GM12878 (cell line): ENCODE measurements around the gene NFATC2.

ENCODE experiments used
- ETV6 ChIP-seq, 2 experiments: fragments of 450-650 bp in 1 of 2; IDR thresholded peaks in 1 of 2; conservative IDR thresholded peaks in 1 of 2; 2 replicates each; pipeline ENCODE4 v1.6.1; 2014; ENCODE audit warnings: antibody characterized with exemption in 1 of 2, borderline replicate concordance in 1 of 2, low read depth in 1 of 2, mild to moderate bottlenecking in 1 of 2, moderate library complexity in 1 of 2
- HDGF ChIP-seq: fragments of 450-650 bp; IDR thresholded peaks from 2 replicates; pipeline ENCODE4 v1.6.1; 2016; ENCODE audit warnings: antibody characterized with exemption
- JUND ChIP-seq: IDR thresholded peaks from 2 replicates; pipeline ENCODE4 v1.6.1; 2012; ENCODE audit warnings: low read depth, mild to moderate bottlenecking, low read length, improper control_type of control experiment, moderate library complexity
- NFIC ChIP-seq: IDR thresholded peaks from 2 replicates; pipeline ENCODE4 v1.6.1; 2012; ENCODE audit warnings: low read depth, mild to moderate bottlenecking, inconsistent platforms, low read length, moderate library complexity
- POLR2A ChIP-seq: IDR thresholded peaks from 2 replicates; pipeline ENCODE4 v1.6.1; 2011; ENCODE audit warnings: low read depth, mild to moderate bottlenecking, low read length
- POLR2AphosphoS5 ChIP-seq: IDR thresholded peaks from 2 replicates; pipeline ENCODE4 v1.6.1; 2011; ENCODE audit warnings: mild to moderate bottlenecking, low read length, inconsistent platforms
- RAD21 ChIP-seq: IDR thresholded peaks from 2 replicates; pipeline ENCODE4 v1.6.1; 2011; ENCODE audit warnings: mild to moderate bottlenecking, low read depth, low read length, moderate library complexity; ENCODE audit not compliant: insufficient read depth
- SMAD1 ChIP-seq: fragments of 450-650 bp; IDR thresholded peaks from 2 replicates; pipeline ENCODE4 v1.6.1; 2018; ENCODE audit warnings: mild to moderate bottlenecking, low read depth; ENCODE audit not compliant: partially characterized antibody
- SMC3 ChIP-seq: IDR thresholded peaks from 2 replicates; pipeline ENCODE4 v1.6.1; 2011; ENCODE audit warnings: low read length, improper control_type of control experiment, borderline replicate concordance
- TAF1 ChIP-seq: IDR thresholded peaks from 2 replicates; pipeline ENCODE4 v1.6.1; 2011; ENCODE audit warnings: mild to moderate bottlenecking, low read depth, low read length, borderline replicate concordance
- YY1 ChIP-seq: IDR thresholded peaks from 2 replicates; pipeline ENCODE4 v1.6.1; 2011; ENCODE audit warnings: low read depth, mild to moderate bottlenecking, low read length
- TF ChIP-seq, protein P1 (sequence below), 3 experiments: IDR thresholded peaks in 2 of 3; conservative IDR thresholded peaks in 1 of 3; 2 replicates each; pipeline ENCODE4 v1.5.1; 2011; ENCODE audit warnings: low read depth in 3 of 3, low read length in 3 of 3, mild to moderate bottlenecking in 3 of 3, control low read depth in 2 of 3, moderate library complexity in 2 of 3, inconsistent platforms in 1 of 3, mixed read lengths in 1 of 3; ENCODE audit not compliant: control insufficient read depth in 2 of 3, insufficient read depth in 1 of 3; ENCODE audit errors: extremely low read depth in 1 of 3
- TF ChIP-seq, protein P2 (sequence below): IDR thresholded peaks from 2 replicates; pipeline ENCODE4 v1.6.1; 2012; ENCODE audit warnings: mild to moderate bottlenecking, low read depth, low read length
- TF ChIP-seq, protein P3 (sequence below): fragments of 450-650 bp; IDR thresholded peaks from 2 replicates; pipeline ENCODE4 v1.6.1; 2017; ENCODE audit warnings: antibody characterized with exemption, mild to moderate bottlenecking, moderate library complexity

DNA sequence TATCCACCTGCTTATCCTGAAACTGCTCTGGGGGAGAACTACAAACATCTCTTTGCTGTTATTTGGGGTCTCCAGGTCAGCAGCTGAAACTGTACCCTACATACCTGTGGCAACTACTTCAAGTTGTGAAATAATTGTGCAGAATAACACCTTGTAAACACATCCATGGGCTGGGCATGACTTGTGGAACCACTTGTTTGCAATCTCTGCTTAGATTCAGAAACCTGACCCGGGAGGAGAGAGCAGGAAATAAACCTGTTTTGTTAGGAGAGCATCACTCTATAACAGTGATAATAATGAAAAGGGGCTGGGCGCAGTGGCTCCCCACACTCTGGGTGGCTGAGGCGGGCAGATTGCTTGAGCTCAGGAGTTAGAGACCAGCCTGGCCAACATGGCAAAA is 183.1 kb downstream of the NFATC2 start:
- TF ChIP-seq, protein P1, sequence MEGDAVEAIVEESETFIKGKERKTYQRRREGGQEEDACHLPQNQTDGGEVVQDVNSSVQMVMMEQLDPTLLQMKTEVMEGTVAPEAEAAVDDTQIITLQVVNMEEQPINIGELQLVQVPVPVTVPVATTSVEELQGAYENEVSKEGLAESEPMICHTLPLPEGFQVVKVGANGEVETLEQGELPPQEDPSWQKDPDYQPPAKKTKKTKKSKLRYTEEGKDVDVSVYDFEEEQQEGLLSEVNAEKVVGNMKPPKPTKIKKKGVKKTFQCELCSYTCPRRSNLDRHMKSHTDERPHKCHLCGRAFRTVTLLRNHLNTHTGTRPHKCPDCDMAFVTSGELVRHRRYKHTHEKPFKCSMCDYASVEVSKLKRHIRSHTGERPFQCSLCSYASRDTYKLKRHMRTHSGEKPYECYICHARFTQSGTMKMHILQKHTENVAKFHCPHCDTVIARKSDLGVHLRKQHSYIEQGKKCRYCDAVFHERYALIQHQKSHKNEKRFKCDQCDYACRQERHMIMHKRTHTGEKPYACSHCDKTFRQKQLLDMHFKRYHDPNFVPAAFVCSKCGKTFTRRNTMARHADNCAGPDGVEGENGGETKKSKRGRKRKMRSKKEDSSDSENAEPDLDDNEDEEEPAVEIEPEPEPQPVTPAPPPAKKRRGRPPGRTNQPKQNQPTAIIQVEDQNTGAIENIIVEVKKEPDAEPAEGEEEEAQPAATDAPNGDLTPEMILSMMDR (IDR thresholded peaks at IDR 0.05 in 2 of 3, conservative IDR thresholded peaks at IDR 0.05 in 1 of 3; ENCODE audit: control insufficient read depth in 2 of 3, extremely low read depth in 1 of 3, insufficient read depth in 1 of 3, low read depth in 3 of 3, low read length in 3 of 3), result no peak
- TF ChIP-seq POLR2AphosphoS5 (no peak), TAF1 (no peak), POLR2A (no peak), SMC3 (no peak), RAD21 (no peak), YY1 (no peak), JUND (no peak), HDGF (no peak), ETV6 (conservative IDR thresholded peaks at IDR 0.05 in 1 of 2, IDR thresholded peaks at IDR 0.05 in 1 of 2; ENCODE audit: borderline replicate concordance in 1 of 2, low read depth in 1 of 2) (no peak), SMAD1 (no peak), NFIC (no peak)
- TF ChIP-seq, protein P2, sequence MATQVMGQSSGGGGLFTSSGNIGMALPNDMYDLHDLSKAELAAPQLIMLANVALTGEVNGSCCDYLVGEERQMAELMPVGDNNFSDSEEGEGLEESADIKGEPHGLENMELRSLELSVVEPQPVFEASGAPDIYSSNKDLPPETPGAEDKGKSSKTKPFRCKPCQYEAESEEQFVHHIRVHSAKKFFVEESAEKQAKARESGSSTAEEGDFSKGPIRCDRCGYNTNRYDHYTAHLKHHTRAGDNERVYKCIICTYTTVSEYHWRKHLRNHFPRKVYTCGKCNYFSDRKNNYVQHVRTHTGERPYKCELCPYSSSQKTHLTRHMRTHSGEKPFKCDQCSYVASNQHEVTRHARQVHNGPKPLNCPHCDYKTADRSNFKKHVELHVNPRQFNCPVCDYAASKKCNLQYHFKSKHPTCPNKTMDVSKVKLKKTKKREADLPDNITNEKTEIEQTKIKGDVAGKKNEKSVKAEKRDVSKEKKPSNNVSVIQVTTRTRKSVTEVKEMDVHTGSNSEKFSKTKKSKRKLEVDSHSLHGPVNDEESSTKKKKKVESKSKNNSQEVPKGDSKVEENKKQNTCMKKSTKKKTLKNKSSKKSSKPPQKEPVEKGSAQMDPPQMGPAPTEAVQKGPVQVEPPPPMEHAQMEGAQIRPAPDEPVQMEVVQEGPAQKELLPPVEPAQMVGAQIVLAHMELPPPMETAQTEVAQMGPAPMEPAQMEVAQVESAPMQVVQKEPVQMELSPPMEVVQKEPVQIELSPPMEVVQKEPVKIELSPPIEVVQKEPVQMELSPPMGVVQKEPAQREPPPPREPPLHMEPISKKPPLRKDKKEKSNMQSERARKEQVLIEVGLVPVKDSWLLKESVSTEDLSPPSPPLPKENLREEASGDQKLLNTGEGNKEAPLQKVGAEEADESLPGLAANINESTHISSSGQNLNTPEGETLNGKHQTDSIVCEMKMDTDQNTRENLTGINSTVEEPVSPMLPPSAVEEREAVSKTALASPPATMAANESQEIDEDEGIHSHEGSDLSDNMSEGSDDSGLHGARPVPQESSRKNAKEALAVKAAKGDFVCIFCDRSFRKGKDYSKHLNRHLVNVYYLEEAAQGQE, result no peak
- TF ChIP-seq, protein P3, sequence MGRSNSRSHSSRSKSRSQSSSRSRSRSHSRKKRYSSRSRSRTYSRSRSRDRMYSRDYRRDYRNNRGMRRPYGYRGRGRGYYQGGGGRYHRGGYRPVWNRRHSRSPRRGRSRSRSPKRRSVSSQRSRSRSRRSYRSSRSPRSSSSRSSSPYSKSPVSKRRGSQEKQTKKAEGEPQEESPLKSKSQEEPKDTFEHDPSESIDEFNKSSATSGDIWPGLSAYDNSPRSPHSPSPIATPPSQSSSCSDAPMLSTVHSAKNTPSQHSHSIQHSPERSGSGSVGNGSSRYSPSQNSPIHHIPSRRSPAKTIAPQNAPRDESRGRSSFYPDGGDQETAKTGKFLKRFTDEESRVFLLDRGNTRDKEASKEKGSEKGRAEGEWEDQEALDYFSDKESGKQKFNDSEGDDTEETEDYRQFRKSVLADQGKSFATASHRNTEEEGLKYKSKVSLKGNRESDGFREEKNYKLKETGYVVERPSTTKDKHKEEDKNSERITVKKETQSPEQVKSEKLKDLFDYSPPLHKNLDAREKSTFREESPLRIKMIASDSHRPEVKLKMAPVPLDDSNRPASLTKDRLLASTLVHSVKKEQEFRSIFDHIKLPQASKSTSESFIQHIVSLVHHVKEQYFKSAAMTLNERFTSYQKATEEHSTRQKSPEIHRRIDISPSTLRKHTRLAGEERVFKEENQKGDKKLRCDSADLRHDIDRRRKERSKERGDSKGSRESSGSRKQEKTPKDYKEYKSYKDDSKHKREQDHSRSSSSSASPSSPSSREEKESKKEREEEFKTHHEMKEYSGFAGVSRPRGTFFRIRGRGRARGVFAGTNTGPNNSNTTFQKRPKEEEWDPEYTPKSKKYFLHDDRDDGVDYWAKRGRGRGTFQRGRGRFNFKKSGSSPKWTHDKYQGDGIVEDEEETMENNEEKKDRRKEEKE, result no peak
